ENCODE results near the gene MRM2.

The MRM2 gene

DNA sequence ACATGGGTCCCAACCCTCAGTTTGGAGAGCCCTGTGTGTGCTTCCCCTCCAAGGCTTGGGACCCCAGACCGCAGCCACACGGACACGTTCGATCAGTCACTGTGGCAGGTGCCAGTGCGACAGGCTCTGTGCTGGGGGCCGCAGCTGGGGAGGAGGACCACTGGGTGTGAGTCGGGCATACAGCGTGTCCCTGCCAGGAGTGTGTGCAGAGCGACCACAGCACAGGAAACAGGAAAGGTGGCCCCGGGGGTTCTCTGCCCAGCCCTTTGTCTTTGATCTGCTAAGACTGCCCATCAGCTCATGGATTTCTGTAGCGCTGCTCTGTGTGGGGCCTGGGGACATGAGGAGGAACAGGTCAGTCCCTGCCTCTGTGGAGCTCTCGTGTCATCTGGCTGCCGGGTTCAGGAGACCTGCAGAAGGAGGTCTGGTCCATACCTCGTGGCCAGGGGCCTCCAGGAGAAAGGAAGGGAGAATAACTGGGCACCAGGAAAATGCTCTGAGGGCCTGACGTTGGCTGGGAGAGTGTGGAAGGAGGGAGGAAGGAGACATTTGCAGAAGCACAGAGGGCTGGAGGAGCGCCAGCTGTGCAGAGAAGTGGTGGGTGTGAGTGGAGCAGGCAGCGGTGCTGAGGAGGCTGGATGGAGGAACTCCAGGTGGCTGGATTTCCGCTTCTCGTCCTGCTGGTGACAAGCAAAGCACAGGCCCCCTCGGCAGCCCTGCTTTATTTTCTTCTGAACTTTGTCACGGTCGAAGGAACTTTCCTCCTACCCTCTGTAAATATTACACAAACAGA, 4.1 kb upstream of the MRM2 start:
- no peak for DNase-seq

DNA sequence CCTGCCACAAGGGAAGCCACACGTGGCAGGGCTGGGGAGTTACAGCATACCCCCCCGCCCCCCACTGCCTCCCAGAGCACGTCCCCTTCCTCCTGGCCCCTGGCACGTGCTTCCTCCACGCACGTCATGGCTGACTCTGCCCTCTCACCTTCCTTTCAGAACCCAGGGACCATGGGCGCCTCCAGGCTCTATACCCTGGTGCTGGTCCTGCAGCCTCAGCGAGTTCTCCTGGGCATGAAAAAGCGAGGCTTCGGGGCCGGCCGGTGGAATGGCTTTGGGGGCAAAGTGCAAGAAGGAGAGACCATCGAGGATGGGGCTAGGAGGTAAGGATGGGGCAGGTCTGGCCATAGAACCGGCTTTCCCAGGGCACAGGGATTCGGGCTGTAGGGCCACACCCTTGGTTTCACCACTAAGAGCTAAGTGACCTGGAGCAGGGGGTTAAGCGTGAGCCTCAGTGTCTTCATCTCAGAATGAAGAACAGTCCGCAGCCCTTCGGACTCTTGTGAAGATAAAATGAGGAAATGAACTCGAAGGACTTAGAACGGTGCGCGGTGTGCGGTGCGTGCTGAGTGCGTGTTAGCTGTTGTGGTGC, 2.5 kb upstream of the MRM2 start:
- DNase-seq = no peak

GRCh38 chr7:2243458-2243857, 1.5 kb upstream of the MRM2 start:
- DNase-seq = no peak

DNA sequence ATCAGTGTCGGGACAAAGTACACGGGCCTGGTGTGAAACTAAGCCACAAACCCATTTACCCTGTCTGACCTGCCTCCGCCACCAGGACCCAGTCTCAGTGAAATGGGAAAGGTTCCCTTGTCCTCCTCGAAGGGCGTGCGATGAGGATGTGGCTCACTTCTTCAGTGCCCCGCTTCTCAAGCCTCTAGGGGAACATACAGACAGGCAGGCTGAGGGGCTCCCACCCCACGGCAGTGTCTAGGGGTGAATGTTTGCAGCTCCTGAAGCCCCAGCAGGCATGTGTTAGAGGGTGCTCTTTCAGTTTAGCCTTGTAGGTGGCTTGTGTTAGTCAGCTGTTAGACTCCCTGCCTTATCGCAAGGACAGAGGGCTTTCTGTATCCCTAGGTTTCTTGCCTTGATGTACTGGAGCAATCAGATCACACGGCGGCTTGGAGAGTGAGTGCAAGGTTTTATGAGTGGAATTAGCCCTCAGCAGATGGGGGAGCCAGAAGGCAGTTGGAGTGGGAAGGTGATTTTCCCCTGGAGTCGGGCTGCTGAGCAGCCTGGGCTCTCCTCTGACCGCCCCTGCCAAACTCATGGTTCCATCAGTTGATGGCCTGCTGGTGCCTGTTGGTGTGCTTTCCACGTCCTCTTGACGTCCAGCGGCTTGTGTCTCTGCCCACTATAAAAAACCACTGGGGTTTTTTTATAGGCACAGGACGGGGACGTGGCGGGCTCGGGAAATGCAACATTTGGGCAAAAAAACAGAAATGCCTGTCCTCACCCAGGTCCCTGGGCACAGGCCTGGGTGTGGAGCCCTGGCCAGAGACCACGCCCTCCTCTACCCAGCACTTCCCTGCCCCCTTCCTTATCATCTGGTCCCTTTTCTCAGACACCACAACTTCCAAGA, 780 bp upstream of the MRM2 start:
- DNase-seq = peak; percentile 25

- DNase-seq = no peak
Observed at GRCh38 chr7:2239242-2239641, 2.8 kb downstream of the MRM2 start.

DNA sequence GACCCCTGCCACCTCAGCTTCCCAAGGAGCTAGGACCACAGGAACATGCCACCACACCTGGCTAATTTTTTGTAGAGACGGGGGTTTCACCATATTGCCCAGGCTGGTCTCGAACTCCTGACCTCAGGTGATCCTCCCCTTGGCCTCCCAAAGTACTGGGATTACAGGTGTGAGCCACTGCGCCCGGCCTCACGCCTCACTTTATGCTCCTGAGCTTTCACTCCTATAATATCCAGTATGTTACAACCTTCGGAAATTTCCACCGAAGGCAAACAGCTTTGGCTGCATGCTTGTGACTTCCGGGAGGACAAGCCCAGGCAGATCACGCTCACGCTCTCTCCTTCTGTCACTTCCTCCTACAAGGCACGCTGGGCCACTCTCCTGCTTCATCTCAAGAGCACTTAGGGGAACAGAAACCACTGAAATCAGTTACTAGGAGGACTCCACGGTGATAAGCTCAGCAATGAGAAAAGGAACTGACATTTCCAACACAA, 4.8 kb downstream of the MRM2 start:
- no peak for DNase-seq

- DNase-seq = no peak
Observed at GRCh38 chr7:2233926-2234325, 8.1 kb downstream of the MRM2 start.

- DNase-seq = peak; percentile 90
Observed at GRCh38 chr7:2232766-2233520, 9.1 kb downstream of the MRM2 start, which contains the start of gene MAD1L1. MAD1L1 (minus strand) TSS chr7:2232945; CDS start chr7:2230133, 2,812 bp downstream.

GRCh38 chr7:2231992-2232765, 9.8 kb downstream of the MRM2 start:
- DNase-seq = peak; percentile 39

- no peak for DNase-seq
Observed at GRCh38 chr7:2230882-2231281, 11.1 kb downstream of the MRM2 start.

DNA sequence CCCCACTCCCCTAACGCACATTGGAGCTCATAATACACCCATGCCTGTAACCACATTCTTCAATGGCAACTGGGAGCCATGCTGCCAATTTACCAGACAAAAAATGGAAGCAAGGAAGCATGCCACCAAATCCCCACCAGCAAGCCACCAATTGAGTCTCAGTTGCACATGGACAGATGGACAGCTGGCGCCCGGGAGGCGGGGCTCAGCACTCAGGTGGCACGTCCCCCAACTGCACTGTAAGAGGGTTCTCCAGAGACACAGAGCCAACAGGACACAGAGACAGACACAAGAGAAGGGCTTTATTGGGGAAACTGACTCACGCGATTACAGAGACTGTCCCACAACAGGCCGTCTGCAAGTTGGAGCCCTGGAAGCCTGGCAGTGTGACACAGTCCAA, 11.8 kb downstream of the MRM2 start:
- DNase-seq = no peak

DNA sequence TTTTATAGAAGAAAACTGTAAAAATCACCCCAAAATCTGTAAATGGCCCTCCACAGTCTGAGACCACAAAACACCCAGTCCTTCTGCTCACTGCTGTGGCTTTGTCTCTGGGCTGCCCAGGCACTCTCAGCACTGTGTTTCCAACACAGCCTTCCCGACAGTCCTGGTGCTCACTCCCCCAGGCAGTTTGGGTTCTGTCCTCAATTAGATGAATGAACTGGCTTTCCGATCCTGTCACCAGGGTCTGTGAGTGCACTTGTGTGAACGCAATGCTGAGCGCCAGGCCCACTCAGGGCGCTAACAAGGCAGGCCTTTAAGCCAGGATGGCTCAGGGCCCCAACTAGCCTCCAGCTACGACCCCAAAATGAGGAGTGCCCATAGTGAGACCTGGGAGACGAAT, 12.5 kb downstream of the MRM2 start:
- DNase-seq = no peak

- DNase-seq = no peak
Observed at GRCh38 chr7:2228921-2229320, 13.1 kb downstream of the MRM2 start.

GRCh38 chr7:2227699-2228098, 14.3 kb downstream of the MRM2 start:
- DNase-seq = no peak

GRCh38 chr7:2225830-2226229, 16.2 kb downstream of the MRM2 start:
- DNase-seq = no peak

DNA sequence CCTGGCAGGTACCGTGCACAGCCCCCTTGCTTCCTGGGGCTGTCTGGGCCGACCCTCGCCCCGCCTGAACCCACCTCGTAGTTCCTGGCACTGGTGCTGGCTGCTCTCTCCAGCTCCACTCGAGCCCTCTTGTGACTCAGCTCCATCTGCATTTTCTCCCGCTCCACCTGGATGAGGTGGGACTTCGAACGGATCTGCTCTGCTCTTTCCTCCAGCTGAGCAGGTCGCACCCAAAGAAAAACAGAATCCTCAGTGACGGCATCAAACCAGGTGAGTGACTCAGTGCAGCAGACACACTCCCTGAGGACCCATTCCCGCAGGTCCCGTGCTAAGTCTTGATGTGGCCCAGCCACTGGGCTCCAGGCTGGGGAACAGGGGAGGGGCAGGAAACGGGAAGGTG, 16.7 kb downstream of the MRM2 start:
- no peak for DNase-seq

GRCh38 chr7:2224934-2225333, 17.1 kb downstream of the MRM2 start:
- no peak for DNase-seq

DNA sequence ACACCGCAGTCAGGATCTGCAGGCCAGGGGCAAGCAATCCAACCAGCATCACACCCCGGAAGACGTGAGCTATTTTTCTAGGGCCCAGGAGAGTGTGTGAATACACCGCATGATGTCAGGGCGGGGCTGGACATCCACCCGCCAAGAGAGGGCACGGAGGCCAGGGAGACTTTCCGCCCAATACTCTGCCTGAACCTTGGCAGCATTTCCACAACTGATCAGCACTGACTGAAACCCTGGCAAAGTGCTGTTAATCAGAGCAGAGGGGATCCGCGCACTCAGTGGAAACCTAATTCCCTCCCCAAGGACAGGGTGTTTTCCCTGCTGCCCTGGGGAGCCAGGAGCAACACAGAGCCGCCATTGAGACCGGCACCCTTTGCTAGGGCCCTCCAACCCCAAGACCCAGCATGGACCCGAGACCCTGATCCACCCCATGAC, 17.5 kb downstream of the MRM2 start:
- no peak for DNase-seq

DNA sequence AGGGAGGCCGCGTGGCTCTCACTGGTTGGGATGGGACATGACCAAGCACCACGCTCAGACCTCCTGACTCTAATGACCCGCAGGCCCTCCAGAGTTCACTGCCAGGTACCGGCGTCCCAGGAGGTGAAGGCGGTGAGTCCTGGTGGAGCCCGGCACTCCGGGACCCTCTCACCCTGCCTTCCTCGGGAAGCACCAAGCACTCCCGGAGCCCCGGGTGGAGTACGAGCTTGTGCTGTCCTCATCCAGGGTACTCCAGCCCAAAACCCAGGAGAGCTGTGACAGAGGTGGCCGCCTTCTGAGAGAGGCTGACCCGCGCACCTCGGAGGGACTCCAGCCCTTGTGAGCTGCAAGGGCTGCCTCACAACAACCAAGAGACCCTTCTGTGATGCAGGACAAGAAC, 18.7 kb downstream of the MRM2 start:
- no peak for DNase-seq

DNA sequence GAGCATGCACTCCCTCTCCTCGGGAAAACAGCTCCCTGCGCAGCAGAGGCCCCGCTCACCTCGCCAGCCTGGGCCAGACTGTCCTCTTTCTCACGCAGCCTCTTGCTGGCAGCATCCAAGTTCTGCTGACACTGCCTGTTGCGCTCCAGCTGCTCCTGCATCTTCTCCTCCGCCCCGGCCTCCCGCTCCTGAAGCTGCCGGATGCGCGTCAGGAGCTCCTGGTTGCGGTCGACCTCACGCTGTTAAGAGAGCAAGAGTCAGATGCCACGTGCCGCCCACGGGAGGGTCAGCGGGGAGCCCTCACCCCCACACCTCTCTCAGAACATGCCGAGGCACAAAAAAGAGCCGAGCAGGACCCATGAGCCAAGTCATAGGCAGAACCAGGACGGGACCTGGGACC, 19.5 kb downstream of the MRM2 start:
- DNase-seq = no peak

- DNase-seq = no peak
Observed at GRCh38 chr7:2220954-2221353, 21.1 kb downstream of the MRM2 start.

DNA sequence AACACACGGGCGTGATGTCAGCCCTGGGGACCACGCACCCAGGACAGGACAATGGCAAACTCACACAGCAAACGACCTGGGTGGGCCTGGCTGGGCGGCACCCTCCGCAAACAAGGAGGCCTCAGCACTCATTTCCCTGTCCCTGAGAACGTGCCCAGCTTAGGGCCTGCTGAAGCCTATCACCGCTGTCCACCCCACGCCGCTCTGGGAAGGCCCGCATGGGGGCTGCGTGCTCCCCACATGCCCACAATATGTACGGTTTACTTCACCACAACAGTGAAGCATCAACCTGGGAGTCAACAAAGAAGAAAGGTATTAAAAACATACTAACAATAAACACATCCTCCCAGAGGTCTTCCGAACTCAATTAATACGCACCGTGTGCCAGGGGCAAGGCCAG, 21.5 kb downstream of the MRM2 start:
- no peak for DNase-seq
